SK-N-SH (cell line): ENCODE results near the gene TRIP4. TPM values are rescaled to one million over a fixed set of nuclear protein-coding genes. Genes with fewer than 3 reads are reported as not detected.

ENCODE experiments used
- CTCF ChIA-PET: fragments of 300-600, 350-600 bp; formaldehyde crosslinking; extraction: SDS; loops from one replicate; lab custom pipeline; 2021; lab: Yijun Ruan, JAX
- POLR2A ChIA-PET: fragments of 350-600 bp; sonication (Branson Sonifier 250); formaldehyde crosslinking; extraction: SDS; loops from one replicate; lab custom pipeline; 2020; ENCODE audit warnings: antibody characterized with exemption, inconsistent platforms; lab: Yijun Ruan, JAX
- DNase-seq: peaks from one replicate; pipeline ENCODE4 v3.0.0; 2012
- H2AFZ ChIP-seq: fragments of 200-600 bp; sonication (generic); 2 replicates; pipeline ENCODE4 v1.8.1; 2016; ENCODE audit warnings: antibody characterized with exemption, mild to moderate bottlenecking, low read depth
- H3F3A ChIP-seq: fragments of 200-600 bp; sonication (generic); replicated peaks from 2 replicates; pipeline ENCODE3; 2016; ENCODE audit warnings: antibody characterized with exemption, mild to moderate bottlenecking; ENCODE audit not compliant: insufficient read depth
- H3K27ac ChIP-seq, 2 experiments: fragments of 200-500 bp in 1 of 2; fragments of 200-600 bp in 1 of 2; sonication (Bioruptor generic) in 1 of 2; sonication (generic), shearing (Covaris generic) in 1 of 2; 2 replicates each; pipeline versions ENCODE4 v1.5.1 to v1.6.1; 2014 to 2016; ENCODE audit warnings: low read depth in 2 of 2, inconsistent platforms in 1 of 2, low read length in 1 of 2, mild to moderate bottlenecking in 1 of 2, mixed read lengths in 1 of 2
- H3K27me3 ChIP-seq: fragments of 200-600 bp; sonication (generic), shearing (Covaris generic); 2 replicates; pipeline ENCODE4 v1.6.1; 2016; ENCODE audit warnings: mixed run types; ENCODE audit not compliant: insufficient read depth
- H3K36me3 ChIP-seq, 2 experiments: fragments of 200-500 bp in 1 of 2; fragments of 200-600 bp in 1 of 2; sonication (Bioruptor generic) in 1 of 2; sonication (generic) in 1 of 2; replicated peaks in 1 of 2; 2 replicates each; pipeline versions ENCODE3 to v1.5.1; 2014 to 2016; ENCODE audit warnings: low read length in 1 of 2, mild to moderate bottlenecking in 1 of 2; ENCODE audit not compliant: insufficient read depth in 2 of 2, control insufficient read depth in 1 of 2
- H3K4me1 ChIP-seq, 2 experiments: fragments of 200-500 bp in 1 of 2; fragments of 200-600 bp in 1 of 2; sonication (Bioruptor generic) in 1 of 2; sonication (generic), shearing (Covaris generic) in 1 of 2; 2 replicates each; pipeline versions ENCODE4 v1.5.1 to v1.6.1; 2014 to 2016; ENCODE audit warnings: low read depth in 1 of 2, low read length in 1 of 2, mixed run types in 1 of 2; ENCODE audit not compliant: insufficient read depth in 2 of 2, control insufficient read depth in 1 of 2
- H3K4me2 ChIP-seq: fragments of 200-600 bp; sonication (generic), shearing (Covaris generic); 2 replicates; pipeline ENCODE4 v1.6.1; 2017; ENCODE audit warnings: mixed run types
- H3K4me3 ChIP-seq, 2 experiments: fragments of 200-500 bp in 1 of 2; fragments of 200-600 bp in 1 of 2; sonication (Bioruptor generic) in 1 of 2; sonication (generic), shearing (Covaris generic) in 1 of 2; 2 replicates each; pipeline versions ENCODE4 v1.5.1 to v1.8.1; 2014 to 2016; ENCODE audit warnings: low read depth in 2 of 2, inconsistent platforms in 1 of 2, low read length in 1 of 2, mild to moderate bottlenecking in 1 of 2, mixed read lengths in 1 of 2, moderate library complexity in 1 of 2
- H3K79me2 ChIP-seq: fragments of 200-600 bp; sonication (generic); 2 replicates; pipeline ENCODE4 v1.8.1; 2017; ENCODE audit warnings: mild to moderate bottlenecking; ENCODE audit not compliant: insufficient read depth
- H3K9ac ChIP-seq: fragments of 200-600 bp; sonication (generic); 2 replicates; pipeline ENCODE4 v1.6.1; 2017; ENCODE audit warnings: mixed run types
- H3K9me2 ChIP-seq: fragments of 200-600 bp; sonication (generic); 2 replicates; pipeline ENCODE4 v1.6.1; 2017; ENCODE audit warnings: mixed run types
- H3K9me3 ChIP-seq: fragments of 200-600 bp; sonication (generic); 2 replicates; pipeline ENCODE4 v1.6.1; 2017; ENCODE audit warnings: mixed run types, mild to moderate bottlenecking, moderate library complexity
- H4K20me1 ChIP-seq: fragments of 200-600 bp; sonication (generic); 2 replicates; pipeline ENCODE4 v1.6.1; 2017; ENCODE audit warnings: mild to moderate bottlenecking, mixed run types; ENCODE audit not compliant: insufficient read depth
- ELF1 ChIP-seq: IDR thresholded peaks from 2 replicates; pipeline ENCODE4 v1.4.0; 2012
- EP300 ChIP-seq, 2 experiments: IDR thresholded peaks; 2 replicates each; pipeline versions ENCODE4 v1.4.0 to v1.6.1; 2012; ENCODE audit warnings: borderline replicate concordance in 1 of 2, low read depth in 1 of 2, low read length in 1 of 2
- EZH2phosphoT487 ChIP-seq: fragments of 200-600 bp; sonication (generic); IDR thresholded peaks from 2 replicates; pipeline ENCODE4 v1.6.1; 2017; ENCODE audit warnings: low read depth, mixed run types, mild to moderate bottlenecking, antibody characterized with exemption, moderate library complexity, borderline replicate concordance
- FOXJ3 ChIP-seq: sonication (generic); formaldehyde crosslinking; IDR thresholded peaks from 2 replicates; pipeline ENCODE4 v1.5.1; 2020; ENCODE audit warnings: mild to moderate bottlenecking, missing genetic modification reagents
- GABPA ChIP-seq: IDR thresholded peaks from 2 replicates; pipeline ENCODE4 v1.4.0; 2012; ENCODE audit warnings: low read depth, mild to moderate bottlenecking
- GATA2 ChIP-seq: sonication (generic); formaldehyde crosslinking; IDR thresholded peaks from 2 replicates; pipeline ENCODE4 v1.5.0; 2020; ENCODE audit warnings: mild to moderate bottlenecking, missing genetic modification reagents
- JUND ChIP-seq: IDR thresholded peaks from 2 replicates; pipeline ENCODE4 v1.4.0; 2012
- MXI1 ChIP-seq: IDR thresholded peaks from 2 replicates; pipeline ENCODE4 v1.6.1; 2012; ENCODE audit warnings: mild to moderate bottlenecking, low read depth, low read length, improper control_type of control experiment
- NRF1 ChIP-seq: IDR thresholded peaks from 2 replicates; pipeline ENCODE4 v1.6.1; 2012; ENCODE audit warnings: low read depth, mild to moderate bottlenecking, low read length
- POLR2AphosphoS5 ChIP-seq: IDR thresholded peaks from 2 replicates; pipeline ENCODE4 v1.6.1; 2012; ENCODE audit warnings: low read depth, low read length
- RAD21 ChIP-seq: IDR thresholded peaks from 2 replicates; pipeline ENCODE4 v1.6.1; 2012; ENCODE audit warnings: mild to moderate bottlenecking, low read length
- RCOR1 ChIP-seq: fragments of 150-350 bp; IDR thresholded peaks from 2 replicates; pipeline ENCODE4 v1.6.1; 2017; ENCODE audit warnings: antibody characterized with exemption, low read length
- RFX5 ChIP-seq: IDR thresholded peaks from 2 replicates; pipeline ENCODE4 v1.6.1; 2012; ENCODE audit warnings: mild to moderate bottlenecking, improper control_type of control experiment, low read length
- RXRA ChIP-seq: IDR thresholded peaks from 2 replicates; pipeline ENCODE4 v1.4.0; 2012; ENCODE audit warnings: low read depth, mild to moderate bottlenecking, borderline replicate concordance
- SIN3A ChIP-seq: IDR thresholded peaks from 2 replicates; pipeline ENCODE4 v1.6.1; 2012; ENCODE audit warnings: low read depth, mild to moderate bottlenecking, low read length, moderate library complexity, borderline replicate concordance
- SMC3 ChIP-seq: IDR thresholded peaks from 2 replicates; pipeline ENCODE4 v1.6.1; 2012; ENCODE audit warnings: low read depth, low read length, improper control_type of control experiment
- TAF1 ChIP-seq: IDR thresholded peaks from 2 replicates; pipeline ENCODE4 v1.6.1; 2012; ENCODE audit warnings: low read depth, mild to moderate bottlenecking, low read length, moderate library complexity, borderline replicate concordance
- TEAD4 ChIP-seq: IDR thresholded peaks from 2 replicates; pipeline ENCODE4 v1.4.0; 2012; ENCODE audit warnings: mild to moderate bottlenecking, borderline replicate concordance; ENCODE audit not compliant: insufficient read depth
- USF2 ChIP-seq: fragments of 150-350 bp; IDR thresholded peaks from 2 replicates; pipeline ENCODE4 v1.6.1; 2017; ENCODE audit warnings: antibody characterized with exemption, low read length, low read depth, borderline replicate concordance
- YY1 ChIP-seq: IDR thresholded peaks from 2 replicates; pipeline ENCODE4 v1.4.0; 2012; ENCODE audit warnings: low read depth, mild to moderate bottlenecking
- WGBS: methylation state at CpG from one replicate; pipeline ENCODE4 v1.1.6; 2017; ENCODE audit warnings: low lambda C conversion rate; 5-methylcytosine and 5-hydroxymethylcytosine counted together
- polyA plus RNA-seq, 3 experiments: library from polyadenylated mRNA; depleted of rRNA; stranded (reverse); fragments of >200 nt; gene quantifications; 2 replicates each; pipeline ENCODE4 v1.2.3, GENCODE V29; 2012
- TF ChIP-seq, protein P1 (sequence below): IDR thresholded peaks from 2 replicates; pipeline ENCODE4; 2012
- TF ChIP-seq, protein P2 (sequence below): IDR thresholded peaks from 2 replicates; pipeline ENCODE4 v1.4.0; 2012; ENCODE audit warnings: low read depth, borderline replicate concordance
- TF ChIP-seq, protein P3 (sequence below): IDR thresholded peaks from 2 replicates; pipeline ENCODE4 v1.4.0; 2012; ENCODE audit warnings: low read depth

Gene TRIP4
- polyA plus RNA-seq, 1 of the 3 experiments (the other 2 are of a cell fraction) = 14.5 TPM

DNA sequence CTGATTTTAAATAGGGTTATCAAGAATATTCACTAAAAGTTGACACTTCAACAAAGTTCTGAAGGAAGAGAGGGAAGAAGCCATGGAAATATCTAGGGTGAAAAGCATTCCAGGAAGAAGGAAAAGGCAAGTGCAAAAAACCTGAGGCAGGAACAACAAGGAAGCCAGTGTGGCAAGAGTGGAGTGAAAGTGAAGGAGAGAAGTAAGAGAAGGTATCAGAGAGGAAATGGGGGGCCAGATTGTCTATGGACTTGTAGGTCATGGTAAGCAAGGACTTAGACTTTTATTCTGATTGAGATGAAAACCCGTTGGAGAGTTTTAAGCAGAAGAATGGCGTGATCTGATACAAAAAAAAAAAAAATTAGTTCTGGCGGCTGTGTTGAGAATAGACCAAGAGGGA lies 54.2 kb downstream of the TRIP4 start:
- no peak overlapping the region for H3K9ac ChIP-seq
- peaks cover 0 to 18% of the 10 kb centered on the region in 2 experiments for H3K36me3 ChIP-seq
- no peaks in the 10 kb centered on the region for H3K9me2 ChIP-seq
- 96% methylated on average over 3 of the region's 3 CpGs for WGBS
- POLR2A ChIA-PET = no interaction called here
- H3K4me2 ChIP-seq = no peak overlapping the region
- H3K9me3 ChIP-seq = no peaks in the 10 kb centered on the region
- H3F3A ChIP-seq = peaks cover 28% of the 10 kb centered on the region
- peaks cover 0 to 18% of the 10 kb centered on the region in 2 experiments; a peak in 1 of 4 replicates for H3K4me1 ChIP-seq
- no peaks in the 10 kb centered on the region for H4K20me1 ChIP-seq
- CTCF ChIA-PET = interaction anchor here (1.0 kb wide), 1 partner anchor 760 kb away, joined by 4 read pairs; no protein-coding TSS in a partner anchor
- H3K27me3 ChIP-seq = no peaks in the 10 kb centered on the region
- no peak overlapping the region for H2AFZ ChIP-seq
- TF ChIP-seq, protein P1, sequence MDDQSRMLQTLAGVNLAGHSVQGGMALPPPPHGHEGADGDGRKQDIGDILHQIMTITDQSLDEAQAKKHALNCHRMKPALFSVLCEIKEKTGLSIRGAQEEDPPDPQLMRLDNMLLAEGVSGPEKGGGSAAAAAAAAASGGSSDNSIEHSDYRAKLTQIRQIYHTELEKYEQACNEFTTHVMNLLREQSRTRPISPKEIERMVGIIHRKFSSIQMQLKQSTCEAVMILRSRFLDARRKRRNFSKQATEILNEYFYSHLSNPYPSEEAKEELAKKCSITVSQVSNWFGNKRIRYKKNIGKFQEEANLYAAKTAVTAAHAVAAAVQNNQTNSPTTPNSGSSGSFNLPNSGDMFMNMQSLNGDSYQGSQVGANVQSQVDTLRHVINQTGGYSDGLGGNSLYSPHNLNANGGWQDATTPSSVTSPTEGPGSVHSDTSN = no peak
- no peak for TF ChIP-seq SIN3A
- TF ChIP-seq TEAD4 = no peak
- no peak for TF ChIP-seq EZH2phosphoT487
- TF ChIP-seq, protein P2, sequence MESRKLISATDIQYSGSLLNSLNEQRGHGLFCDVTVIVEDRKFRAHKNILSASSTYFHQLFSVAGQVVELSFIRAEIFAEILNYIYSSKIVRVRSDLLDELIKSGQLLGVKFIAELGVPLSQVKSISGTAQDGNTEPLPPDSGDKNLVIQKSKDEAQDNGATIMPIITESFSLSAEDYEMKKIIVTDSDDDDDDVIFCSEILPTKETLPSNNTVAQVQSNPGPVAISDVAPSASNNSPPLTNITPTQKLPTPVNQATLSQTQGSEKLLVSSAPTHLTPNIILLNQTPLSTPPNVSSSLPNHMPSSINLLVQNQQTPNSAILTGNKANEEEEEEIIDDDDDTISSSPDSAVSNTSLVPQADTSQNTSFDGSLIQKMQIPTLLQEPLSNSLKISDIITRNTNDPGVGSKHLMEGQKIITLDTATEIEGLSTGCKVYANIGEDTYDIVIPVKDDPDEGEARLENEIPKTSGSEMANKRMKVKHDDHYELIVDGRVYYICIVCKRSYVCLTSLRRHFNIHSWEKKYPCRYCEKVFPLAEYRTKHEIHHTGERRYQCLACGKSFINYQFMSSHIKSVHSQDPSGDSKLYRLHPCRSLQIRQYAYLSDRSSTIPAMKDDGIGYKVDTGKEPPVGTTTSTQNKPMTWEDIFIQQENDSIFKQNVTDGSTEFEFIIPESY = no peak
- TF ChIP-seq NRF1 = no peak
- TF ChIP-seq RFX5 = no peak
- TF ChIP-seq RXRA = no peak
- TF ChIP-seq FOXJ3 (CRISPR knock-in tag) = no peak
- no peak for TF ChIP-seq EP300 (IDR thresholded peaks at IDR 0.05; ENCODE audit: borderline replicate concordance in 1 of 2, low read depth in 1 of 2, low read length in 1 of 2)
- TF ChIP-seq TAF1 = no peak
- TF ChIP-seq RAD21 = no peak
- TF ChIP-seq JUND = no peak
- TF ChIP-seq ELF1 = no peak
- TF ChIP-seq SMC3 = no peak
- DNase-seq = no peak
- H3K27ac ChIP-seq = no peak overlapping the region
- no peak overlapping the region for H3K4me3 ChIP-seq
- H3K79me2 ChIP-seq = no peaks in the 10 kb centered on the region; the same call in 1 of the 2 replicates

- CTCF ChIA-PET = no interaction called here
- WGBS = 97% methylated on average over 2 of the region's 2 CpGs
- POLR2A ChIA-PET = no interaction called here
- TF ChIP-seq GABPA = no peak
- TF ChIP-seq TAF1 = no peak
- no peak for TF ChIP-seq SMC3
- TF ChIP-seq, protein P3, sequence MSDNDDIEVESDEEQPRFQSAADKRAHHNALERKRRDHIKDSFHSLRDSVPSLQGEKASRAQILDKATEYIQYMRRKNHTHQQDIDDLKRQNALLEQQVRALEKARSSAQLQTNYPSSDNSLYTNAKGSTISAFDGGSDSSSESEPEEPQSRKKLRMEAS = no peak
- no peak for TF ChIP-seq USF2
- no peak for TF ChIP-seq RCOR1
- TF ChIP-seq POLR2AphosphoS5 = no peak
- no peak for TF ChIP-seq JUND
- no peak for TF ChIP-seq RAD21
- no peak for TF ChIP-seq MXI1
- TF ChIP-seq, protein P1 = no peak
- no peak for TF ChIP-seq GATA2 (CRISPR knock-in tag)
- no peak for TF ChIP-seq YY1
- no peak for TF ChIP-seq EZH2phosphoT487
These were observed 55.4 kb downstream of the TRIP4 start for GRCh38 chr15:64443016-64443415.

More at GRCh38 chr15:64443016-64443415, 55.4 kb downstream of the TRIP4 start:
- Histone ChIP-seq H3K4me2 (peak overlapping the region; percentile 61; the same call in 1 of the 2 replicates), H3K4me3 (no peak overlapping the region), H4K20me1 (no peaks in the 10 kb centered on the region), H3K27me3 (no peaks in the 10 kb centered on the region), H3K79me2 (no peaks in the 10 kb centered on the region; the same call in 1 of the 2 replicates), H3K9me3 (no peaks in the 10 kb centered on the region), H3F3A (peaks cover 28% of the 10 kb centered on the region), H3K27ac (peak overlapping the region; percentile 70 to 84), H2AFZ (no peak overlapping the region), H3K9me2 (no peaks in the 10 kb centered on the region), H3K9ac (no peak overlapping the region), H3K36me3 (peaks cover 0 to 27% of the 10 kb centered on the region in 2 experiments), H3K4me1 (peaks cover 0 to 18% of the 10 kb centered on the region in 2 experiments; a peak in 1 of 4 replicates)
- DNase-seq = no peak
